Body of pancreas (tissue), 4 donors: ENCODE results near the gene MS4A14.

Experiments
- CTCF ChIP-seq, 7 experiments: fragments of 450-650 bp in 4 of 7; fragments of 200-600 bp in 3 of 7; sonication (generic) in 3 of 7; IDR thresholded peaks; one replicate each; pipeline ENCODE4 v1.5.1; 2016 to 2019; ENCODE audit warnings: antibody characterized with exemption in 7 of 7
- POLR2A ChIP-seq, 3 donors: fragments of 450-650 bp; IDR thresholded peaks; one replicate each; pipeline ENCODE4 v1.6.1; 2016; ENCODE audit warnings: antibody characterized with exemption in 3 of 3, mild to moderate bottlenecking in 2 of 3

GRCh38 chr11:60429272-60429671, 33.0 kb downstream of the MS4A14 start, which contains the start of gene MS4A5:
- no peak for TF ChIP-seq CTCF (IDR thresholded peaks at IDR 0.05)
- TF ChIP-seq POLR2A (IDR thresholded peaks at IDR 0.05) = no peak
